Vagina (tissue), 2 donors: Measurements from ENCODE around the gene KRTAP5-9. TPM values are rescaled to one million over a fixed set of nuclear protein-coding genes. Genes with fewer than 3 reads are reported as not detected.
"Not testable (repeated sequence)": the region's sequence is repeated elsewhere in the genome, so short reads cannot be mapped to it uniquely, and the experiment has no call there.

Source experiments
- DNase-seq, 2 donors: peaks; one replicate each; pipeline ENCODE4 v3.0.0-alpha.2; 2017; ENCODE audit errors: extremely low spot score in 2 of 2
- H3K27ac ChIP-seq: fragments of 200-600 bp; sonication (generic); one replicate; pipeline ENCODE4 v1.5.1; 2019
- H3K27me3 ChIP-seq: fragments of 200-600 bp; sonication (generic); one replicate; pipeline ENCODE4 v1.5.1; 2019
- H3K36me3 ChIP-seq, 2 donors: fragments of 200-600 bp; sonication (generic); one replicate each; pipeline ENCODE4 v1.5.1; 2017 to 2019
- H3K4me1 ChIP-seq: fragments of 200-600 bp; sonication (generic); one replicate; pipeline ENCODE4 v1.5.1; 2019
- H3K4me3 ChIP-seq, 2 donors: fragments of 200-600 bp; sonication (generic); 1 replicate in 1 of 2; 2 replicates in 1 of 2; pipeline ENCODE4 v1.5.1; 2016 to 2019
- H3K9me3 ChIP-seq: fragments of 200-600 bp; sonication (generic); one replicate; pipeline ENCODE4 v1.5.1; 2019
- CTCF ChIP-seq, 3 experiments: fragments of 450-650 bp in 2 of 3; fragments of 200-600 bp in 1 of 3; sonication (generic) in 1 of 3; IDR thresholded peaks; one replicate each; pipeline ENCODE4 v1.5.1; 2017 to 2019; ENCODE audit warnings: antibody characterized with exemption in 3 of 3, mild to moderate bottlenecking in 2 of 3, moderate library complexity in 2 of 3
- POLR2A ChIP-seq, 2 donors: fragments of 450-650 bp; IDR thresholded peaks; one replicate each; pipeline ENCODE4 v1.6.1; 2017; ENCODE audit warnings: antibody characterized with exemption in 2 of 2, mild to moderate bottlenecking in 2 of 2, moderate library complexity in 2 of 2
- POLR2AphosphoS5 ChIP-seq, 2 donors: sonication (generic); formaldehyde crosslinking; IDR thresholded peaks; one replicate each; pipeline ENCODE4 v1.9.0; 2017; ENCODE audit warnings: antibody characterized with exemption in 2 of 2, mild to moderate bottlenecking in 2 of 2, low read depth in 1 of 2; ENCODE audit not compliant: insufficient read depth in 1 of 2
- intact Hi-C: fragments of 100-400 bp; cut with DNase I; formaldehyde crosslinking; loops from one replicate; pipeline ENCODE4 v1.15.1; 2023
- total RNA-seq: library from RNA; depleted of rRNA; stranded (reverse); fragments of >200 nt; gene quantifications from one replicate; pipeline ENCODE4 v1.2.3, GENCODE V29; 2016

Gene KRTAP5-9
- total RNA-seq, 1 donor from 2014 or later, result not detected

- Histone ChIP-seq H3K4me3 (no peak overlapping the region), H3K27ac (no peak overlapping the region), H3K9me3 (no peaks in the 10 kb centered on the region), H3K4me1 (no peaks in the 10 kb centered on the region), H3K36me3 (no peaks in the 10 kb centered on the region), H3K27me3 (no peaks in the 10 kb centered on the region)
- intact Hi-C loops, result no loop called here
- TF ChIP-seq POLR2AphosphoS5 (IDR thresholded peaks at IDR 0.05; ENCODE audit: insufficient read depth in 1 of 2, low read depth in 1 of 2) (no peak), POLR2A (IDR thresholded peaks at IDR 0.05) (no peak), CTCF (IDR thresholded peaks at IDR 0.05) (no peak)
- DNase-seq, result no peak
Measured at GRCh38 chr11:71562120-71562519, 13.9 kb downstream of the KRTAP5-9 start.

GRCh38 chr11:71563406-71563805 lies 15.2 kb downstream of the KRTAP5-9 start:
- TF ChIP-seq POLR2A (IDR thresholded peaks at IDR 0.05) (no peak), CTCF (IDR thresholded peaks at IDR 0.05) (no peak), POLR2AphosphoS5 (IDR thresholded peaks at IDR 0.05; ENCODE audit: insufficient read depth in 1 of 2, low read depth in 1 of 2) (no peak)
- Histone ChIP-seq H3K9me3 (no peaks in the 10 kb centered on the region), H3K36me3 (no peaks in the 10 kb centered on the region), H3K4me1 (no peaks in the 10 kb centered on the region), H3K4me3 (no peak overlapping the region), H3K27me3 (no peaks in the 10 kb centered on the region), H3K27ac (no peak overlapping the region)
- DNase-seq, result no peak
- intact Hi-C loops, result no loop called here

GRCh38 chr11:71564430-71564829 lies 16.2 kb downstream of the KRTAP5-9 start:
- intact Hi-C loops, result no loop called here
- Histone ChIP-seq H3K9me3 (no peaks in the 10 kb centered on the region), H3K27ac (no peak overlapping the region), H3K36me3 (no peaks in the 10 kb centered on the region), H3K4me3 (no peak overlapping the region), H3K27me3 (no peaks in the 10 kb centered on the region), H3K4me1 (no peaks in the 10 kb centered on the region)
- no peak for DNase-seq
- TF ChIP-seq POLR2AphosphoS5 (IDR thresholded peaks at IDR 0.05; ENCODE audit: insufficient read depth in 1 of 2, low read depth in 1 of 2), result no peak
- no peak for TF ChIP-seq POLR2A (IDR thresholded peaks at IDR 0.05)
- TF ChIP-seq CTCF (IDR thresholded peaks at IDR 0.05), result no peak

- Histone ChIP-seq H3K27ac (no peak within 1 kb of the TSS), H3K9me3 (no peaks in the 10 kb centered on the region), H3K4me3 (no peak within 1 kb of the TSS), H3K4me1 (no peaks in the 10 kb centered on the region), H3K36me3 (no peaks in the 10 kb centered on the region), H3K27me3 (no peaks in the 10 kb centered on the region)
- intact Hi-C loops, result no loop called here
- no peak for TF ChIP-seq POLR2AphosphoS5 (IDR thresholded peaks at IDR 0.05; ENCODE audit: insufficient read depth in 1 of 2, low read depth in 1 of 2)
- TF ChIP-seq POLR2A (IDR thresholded peaks at IDR 0.05), result no peak
- TF ChIP-seq CTCF (IDR thresholded peaks at IDR 0.05), result no peak
- no peak for DNase-seq
Measured at GRCh38 chr11:71565263-71565662, 17.0 kb downstream of the KRTAP5-9 start, which contains the start of gene KRTAP5-10. KRTAP5-10 (plus strand) TSS chr11:71565563; CDS start chr11:71565588, 25 bp downstream.

- Histone ChIP-seq H3K27me3 (no peaks in the 10 kb centered on the region), H3K4me1 (no peaks in the 10 kb centered on the region), H3K9me3 (no peaks in the 10 kb centered on the region), H3K36me3 (no peaks in the 10 kb centered on the region), H3K27ac (no peak overlapping the region), H3K4me3 (no peak overlapping the region)
- intact Hi-C loops, result no loop called here
- TF ChIP-seq POLR2A (IDR thresholded peaks at IDR 0.05), result no peak
- no peak for TF ChIP-seq POLR2AphosphoS5 (IDR thresholded peaks at IDR 0.05; ENCODE audit: insufficient read depth in 1 of 2, low read depth in 1 of 2)
- TF ChIP-seq CTCF (IDR thresholded peaks at IDR 0.05), result no peak
- DNase-seq, result no peak
Measured at GRCh38 chr11:71566081-71566620, 17.9 kb downstream of the KRTAP5-9 start.

- not testable (repeated sequence) for H3K4me1 ChIP-seq
Measured at GRCh38 chr11:71566626-71567599, 18.7 kb downstream of the KRTAP5-9 start.

GRCh38 chr11:71567633-71568032 lies 19.4 kb downstream of the KRTAP5-9 start:
- H3K36me3 ChIP-seq, intact Hi-C loops, H3K4me1 ChIP-seq, DNase-seq, H3K9me3 ChIP-seq, H3K27me3 ChIP-seq, H3K27ac ChIP-seq, H3K4me3 ChIP-seq: not testable (repeated sequence)

More at GRCh38 chr11:71566626-71567599, 18.7 kb downstream of the KRTAP5-9 start:
- H3K4me3 ChIP-seq, H3K27me3 ChIP-seq, H3K36me3 ChIP-seq, H3K9me3 ChIP-seq, DNase-seq, intact Hi-C loops, H3K27ac ChIP-seq: not testable (repeated sequence)
